GM10266 (cell line): ENCODE data around the gene ZSWIM6.

Source experiments
- DNase-seq: peaks from one replicate; pipeline ENCODE4 v3.0.0; 2012; ENCODE audit errors: extremely low spot score
- TF ChIP-seq, protein P1 (sequence below): IDR thresholded peaks from 2 replicates; pipeline ENCODE4 v1.5.1; 2012; ENCODE audit warnings: mild to moderate bottlenecking, low read depth; ENCODE audit not compliant: control insufficient read depth, insufficient read depth; ENCODE audit errors: missing control alignments

ZSWIM6 gene

DNA sequence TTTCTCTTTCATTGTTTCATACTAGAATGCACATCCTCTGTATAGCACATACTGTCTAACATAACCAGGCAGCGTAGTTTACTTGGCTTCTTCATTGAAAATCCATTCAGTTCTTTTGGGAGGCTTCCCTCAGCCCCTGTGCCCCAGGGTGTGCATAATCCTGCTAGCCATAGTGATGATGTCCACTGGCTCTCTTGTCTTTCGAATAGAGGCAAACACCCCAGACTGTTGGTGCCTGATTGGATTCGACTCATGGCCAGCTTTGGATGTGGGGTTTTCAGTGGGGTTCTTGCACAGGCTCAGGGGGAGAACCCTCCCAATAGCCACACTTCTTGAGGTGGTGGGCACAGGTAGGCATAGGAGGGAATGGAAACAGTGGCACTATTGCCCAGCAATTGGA is 53.6 kb downstream of the ZSWIM6 start:
- DNase-seq = no peak
- TF ChIP-seq, protein P1, sequence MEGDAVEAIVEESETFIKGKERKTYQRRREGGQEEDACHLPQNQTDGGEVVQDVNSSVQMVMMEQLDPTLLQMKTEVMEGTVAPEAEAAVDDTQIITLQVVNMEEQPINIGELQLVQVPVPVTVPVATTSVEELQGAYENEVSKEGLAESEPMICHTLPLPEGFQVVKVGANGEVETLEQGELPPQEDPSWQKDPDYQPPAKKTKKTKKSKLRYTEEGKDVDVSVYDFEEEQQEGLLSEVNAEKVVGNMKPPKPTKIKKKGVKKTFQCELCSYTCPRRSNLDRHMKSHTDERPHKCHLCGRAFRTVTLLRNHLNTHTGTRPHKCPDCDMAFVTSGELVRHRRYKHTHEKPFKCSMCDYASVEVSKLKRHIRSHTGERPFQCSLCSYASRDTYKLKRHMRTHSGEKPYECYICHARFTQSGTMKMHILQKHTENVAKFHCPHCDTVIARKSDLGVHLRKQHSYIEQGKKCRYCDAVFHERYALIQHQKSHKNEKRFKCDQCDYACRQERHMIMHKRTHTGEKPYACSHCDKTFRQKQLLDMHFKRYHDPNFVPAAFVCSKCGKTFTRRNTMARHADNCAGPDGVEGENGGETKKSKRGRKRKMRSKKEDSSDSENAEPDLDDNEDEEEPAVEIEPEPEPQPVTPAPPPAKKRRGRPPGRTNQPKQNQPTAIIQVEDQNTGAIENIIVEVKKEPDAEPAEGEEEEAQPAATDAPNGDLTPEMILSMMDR = no peak

DNA sequence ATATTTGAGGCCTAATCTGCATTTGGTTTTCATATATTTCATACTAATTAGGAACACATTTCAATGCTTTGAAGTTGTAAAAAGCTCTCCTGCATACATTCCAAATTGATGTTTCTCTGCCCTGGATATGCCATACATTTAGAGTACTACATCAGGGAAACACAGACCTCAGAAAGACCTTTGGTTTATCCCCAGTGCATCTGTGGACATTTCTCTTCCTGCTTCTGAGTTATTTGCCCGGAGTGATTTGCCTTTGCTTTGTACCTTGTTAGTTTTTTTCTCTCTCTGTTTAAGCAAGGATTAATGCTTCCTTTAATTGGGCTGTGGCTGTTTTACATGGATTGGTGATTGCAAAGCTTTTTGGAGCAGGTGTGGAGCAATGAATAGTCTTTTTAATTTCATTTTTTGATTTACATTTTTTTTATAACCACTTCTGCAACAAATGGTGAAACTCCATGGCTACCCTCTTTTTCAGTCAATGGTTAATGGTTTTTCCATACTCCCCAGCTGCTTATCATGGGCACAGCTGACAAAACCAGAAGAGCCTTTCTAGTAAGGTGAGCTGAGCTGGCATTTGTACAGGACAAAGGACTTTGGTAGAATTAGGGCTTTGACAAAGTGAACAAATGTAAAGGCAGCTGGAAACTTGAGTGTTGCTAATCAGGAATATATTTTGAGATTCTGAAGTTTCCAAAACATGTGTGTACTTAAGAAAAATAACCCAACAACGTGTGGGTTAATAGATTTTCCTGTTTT is 54.2 kb downstream of the ZSWIM6 start:
- no peak for DNase-seq
- TF ChIP-seq, protein P1 = no peak

DNA sequence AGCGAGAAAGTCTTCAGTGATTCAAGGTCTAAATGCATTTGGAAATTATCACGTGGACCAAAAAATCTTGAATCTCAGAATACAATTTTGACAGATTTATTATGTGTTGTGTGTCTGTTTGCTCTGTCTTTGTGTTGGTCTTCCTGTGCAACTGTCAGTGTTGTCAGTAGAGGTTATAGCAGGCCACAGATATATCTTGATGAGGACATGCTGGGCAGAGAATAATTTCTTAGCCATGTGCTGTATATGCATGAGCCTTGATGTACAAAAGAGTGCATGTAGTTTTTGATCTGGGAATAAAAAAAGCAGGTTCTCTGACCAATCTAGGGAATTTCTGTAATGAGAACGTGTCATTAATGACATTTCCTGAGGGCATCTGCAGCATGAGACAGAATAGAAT is 57.6 kb downstream of the ZSWIM6 start:
- TF ChIP-seq, protein P1 = no peak
- no peak for DNase-seq

DNA sequence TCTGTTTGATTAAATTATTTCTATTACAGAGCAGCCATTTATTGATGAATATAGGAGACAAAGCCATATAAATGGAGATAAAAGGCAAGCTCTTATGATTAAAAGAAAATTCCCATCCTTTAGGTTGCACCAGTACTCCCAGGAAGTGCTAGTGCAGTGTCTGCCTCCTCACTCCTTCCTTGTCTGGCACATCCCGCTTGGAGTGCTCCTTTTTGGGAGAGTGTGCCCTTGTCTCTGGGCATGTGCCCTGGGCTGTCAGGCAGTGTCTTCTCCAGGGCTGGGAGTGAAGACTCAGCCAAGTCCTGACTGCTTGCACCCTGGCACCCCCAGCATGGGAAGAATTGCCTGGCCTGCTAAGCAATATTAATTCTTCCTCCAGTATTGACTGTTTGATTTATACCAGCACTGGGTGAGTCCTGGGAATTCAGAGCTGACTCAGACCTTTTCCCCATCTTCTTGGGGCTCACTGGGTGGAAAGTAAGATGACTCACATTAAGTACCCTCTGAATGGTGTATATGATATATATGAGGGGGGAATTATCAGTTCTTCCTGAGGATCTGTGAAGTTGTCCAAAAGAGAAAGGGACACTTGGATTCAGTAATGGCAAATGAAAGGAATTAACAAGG is 62.1 kb downstream of the ZSWIM6 start:
- TF ChIP-seq, protein P1 = no peak
- no peak for DNase-seq

DNA sequence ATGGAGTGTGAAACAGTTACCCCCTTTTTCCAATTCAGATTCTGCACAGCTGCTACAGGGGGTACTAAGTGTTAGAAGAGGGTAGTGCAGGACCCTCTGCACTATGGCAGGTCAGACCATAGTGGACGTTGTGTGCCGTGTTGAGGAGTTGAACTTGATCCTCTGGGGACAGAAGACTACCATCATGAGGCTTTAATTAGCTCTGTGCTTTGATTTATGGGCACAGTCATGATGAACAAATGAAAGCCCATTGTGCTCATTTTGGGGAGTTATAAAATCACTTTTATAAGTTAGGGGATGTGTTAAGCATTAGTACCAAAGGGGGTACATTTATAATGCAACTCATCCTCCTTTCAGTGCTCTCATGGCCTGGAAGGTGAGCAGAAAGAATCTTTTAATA is 62.7 kb downstream of the ZSWIM6 start:
- TF ChIP-seq, protein P1 = no peak
- DNase-seq = no peak

DNA sequence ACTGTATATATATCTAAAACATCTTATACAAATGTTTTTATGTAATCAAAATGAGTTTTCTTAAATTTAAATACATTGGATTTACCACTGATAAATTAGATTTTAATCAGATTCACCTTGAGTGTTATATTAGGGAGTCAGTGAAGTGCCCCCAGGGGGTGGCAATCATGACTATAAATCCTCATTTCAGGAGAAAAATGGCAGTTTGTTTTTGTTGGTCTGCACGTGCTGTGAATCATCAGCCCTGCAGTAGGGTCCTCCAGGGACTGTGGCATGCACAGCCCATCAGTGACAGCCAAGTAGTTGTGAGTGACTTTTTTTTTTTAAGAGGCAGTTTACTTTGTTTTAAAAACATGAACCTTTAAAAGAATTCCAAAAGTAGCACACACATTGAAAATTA is 65.2 kb downstream of the ZSWIM6 start:
- TF ChIP-seq, protein P1 = no peak
- DNase-seq = no peak

DNA sequence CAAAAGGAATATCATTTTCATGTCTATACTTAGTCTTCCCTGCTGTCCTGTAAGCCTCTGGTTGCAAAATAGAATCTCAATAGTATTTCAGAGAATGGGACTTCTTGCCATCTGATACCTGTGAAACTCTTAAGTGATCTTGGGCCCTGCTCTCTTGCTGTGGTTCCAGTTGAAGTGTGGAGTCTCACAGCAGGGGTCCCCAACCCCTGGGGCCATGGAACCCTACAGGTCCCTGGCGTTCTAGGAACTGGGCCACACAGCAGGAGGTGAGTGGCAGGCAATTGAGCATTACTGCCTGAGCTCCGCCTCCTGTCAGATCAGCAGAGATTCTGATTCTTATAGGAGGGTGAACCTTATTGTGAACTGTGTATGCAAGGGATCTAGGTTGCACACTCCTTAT is 65.9 kb downstream of the ZSWIM6 start:
- TF ChIP-seq, protein P1 = no peak
- no peak for DNase-seq
